GM21825 (cell line): ENCODE data around the gene GGT1.
"Not testable (repeated sequence)": the region's sequence is repeated elsewhere in the genome, so short reads cannot be mapped to it uniquely, and the experiment has no call there.

Experiments
- ATAC-seq: cut with Tn5 transposase; IDR thresholded peaks from one replicate; pipeline ENCODE4 v1.9.1; 2021; ENCODE audit warnings: mild to moderate bottlenecking, moderate library complexity; ENCODE audit not compliant: unreplicated experiment

The GGT1 gene

DNA sequence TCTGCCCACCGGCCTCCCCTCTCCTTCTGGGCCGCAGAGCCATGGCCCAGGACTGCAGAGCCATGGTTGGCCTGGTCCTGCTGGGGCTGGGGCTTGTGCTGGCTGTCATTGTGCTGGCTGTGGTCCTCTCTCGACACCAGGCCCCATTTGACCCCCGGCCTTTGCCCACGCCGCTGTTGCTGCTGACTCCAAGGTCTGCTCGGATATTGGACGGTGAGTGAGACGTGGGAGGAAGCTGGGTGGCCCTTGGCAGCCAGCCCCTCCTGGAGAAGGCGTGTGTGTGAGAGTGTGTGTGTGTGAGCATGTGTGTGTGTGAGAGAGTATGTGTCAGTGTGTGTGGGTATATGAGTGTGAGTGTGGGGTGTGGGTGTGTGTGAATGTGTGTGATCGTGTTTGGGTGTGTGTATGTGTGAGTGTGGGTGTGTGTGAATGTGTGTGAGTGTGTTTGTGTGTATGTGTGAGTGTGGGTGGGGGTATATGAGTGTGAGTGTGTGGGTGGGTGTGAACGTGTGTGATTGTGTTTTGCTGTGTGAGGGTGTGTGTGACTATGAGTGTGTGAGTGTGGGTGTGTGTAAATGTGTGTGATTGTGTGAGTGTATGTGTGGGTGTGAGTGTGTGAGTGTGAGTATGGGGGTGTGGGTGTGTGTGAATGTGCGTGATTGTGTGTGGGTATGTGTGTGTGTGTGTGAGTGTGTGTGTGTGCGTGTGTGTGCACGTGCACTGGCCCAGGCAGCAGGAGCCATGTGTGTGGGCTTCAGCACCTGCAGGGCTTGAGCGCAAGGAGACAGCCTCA is 30.4 kb downstream of the GGT1 start:
- ATAC-seq: not testable (repeated sequence)

DNA sequence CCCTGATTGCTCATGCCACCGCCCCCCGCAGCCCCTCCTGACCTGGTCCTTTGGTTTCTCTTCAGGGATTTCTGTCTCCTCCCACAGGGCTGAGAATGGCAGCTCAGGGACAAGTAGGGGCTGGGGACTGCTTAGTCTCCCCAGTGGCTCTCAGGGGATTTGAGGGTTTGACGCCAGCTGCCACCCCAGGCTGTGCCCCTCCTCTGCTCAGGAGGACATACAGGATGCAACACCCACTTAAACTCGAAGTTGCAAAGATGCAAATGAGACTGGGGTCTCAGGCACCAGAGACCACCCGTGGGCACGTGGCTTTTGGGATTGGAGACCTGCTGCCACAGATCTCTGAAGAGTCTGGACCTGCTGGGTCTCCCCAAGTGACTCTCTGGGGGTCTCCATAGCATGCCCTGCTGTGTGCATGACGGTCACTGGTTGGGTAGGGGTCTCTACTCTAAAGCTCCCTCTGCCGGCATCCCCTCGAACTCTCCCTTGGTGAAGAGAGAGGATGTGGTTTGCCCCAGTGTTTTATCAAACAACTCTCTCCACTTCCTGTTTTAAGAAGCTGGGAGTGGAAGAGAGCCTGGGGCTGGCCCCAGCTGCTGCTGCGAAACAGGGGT is 31.9 kb downstream of the GGT1 start:
- not testable (repeated sequence) for ATAC-seq

DNA sequence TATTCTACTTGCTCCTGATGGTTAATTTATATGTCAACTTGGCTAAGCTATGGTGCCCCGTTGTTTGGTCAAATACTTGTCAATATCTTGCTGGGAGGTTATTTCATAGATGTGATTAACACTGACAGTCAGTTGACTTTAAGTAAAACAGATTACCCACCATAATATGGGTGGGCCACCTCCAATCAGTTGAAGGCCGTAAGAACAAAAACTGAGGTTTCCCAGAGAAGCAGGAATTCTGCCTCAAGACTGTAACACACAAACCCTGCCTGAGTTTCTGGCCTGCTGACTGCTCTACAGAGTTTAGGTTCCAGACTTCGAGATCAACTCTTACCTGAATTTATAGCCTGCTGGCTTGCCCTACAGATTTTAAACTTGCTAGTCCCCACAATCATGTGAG is 33.5 kb downstream of the GGT1 start:
- ATAC-seq: not testable (repeated sequence)

DNA sequence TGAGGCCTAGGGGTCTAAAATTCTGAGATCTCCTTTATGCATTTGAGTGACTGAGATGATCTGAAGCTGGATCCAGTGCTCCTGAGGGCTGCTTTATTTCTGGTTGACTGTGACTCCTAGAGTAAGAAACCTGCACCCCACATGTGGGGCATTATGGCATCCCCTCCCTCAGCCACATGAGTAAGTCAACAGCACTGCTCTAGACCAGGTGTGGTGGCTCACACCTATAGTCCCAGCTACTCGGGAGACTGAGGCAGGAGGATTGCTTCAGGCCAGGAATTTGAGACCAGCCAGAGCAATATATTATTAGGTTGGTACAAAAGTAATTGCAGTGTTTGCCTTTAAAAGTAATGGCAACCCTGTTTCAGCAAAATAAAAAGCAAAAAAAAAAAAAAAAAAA is 39.3 kb downstream of the GGT1 start:
- ATAC-seq: not testable (repeated sequence)

DNA sequence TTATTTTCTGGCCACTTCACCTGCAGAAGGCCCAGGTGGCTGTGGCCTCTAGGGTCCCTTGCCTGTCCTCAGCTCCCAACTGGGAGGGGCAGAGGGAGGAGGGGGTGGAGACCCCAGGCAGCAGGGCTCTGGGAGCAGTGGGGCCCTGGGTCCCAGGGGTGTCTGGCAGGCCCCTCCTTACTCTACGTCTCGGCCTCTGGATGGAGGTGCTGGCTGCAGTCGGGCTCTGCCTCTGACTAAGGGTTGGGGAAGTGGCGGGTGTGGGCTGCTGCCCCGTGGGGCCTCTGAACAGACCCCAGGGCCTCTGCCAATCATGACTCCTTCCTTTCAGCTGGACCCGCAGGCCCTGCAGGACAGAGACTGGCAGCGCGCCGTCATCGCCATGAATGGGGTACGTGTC is 41.4 kb downstream of the GGT1 start:
- ATAC-seq: not testable (repeated sequence)

DNA sequence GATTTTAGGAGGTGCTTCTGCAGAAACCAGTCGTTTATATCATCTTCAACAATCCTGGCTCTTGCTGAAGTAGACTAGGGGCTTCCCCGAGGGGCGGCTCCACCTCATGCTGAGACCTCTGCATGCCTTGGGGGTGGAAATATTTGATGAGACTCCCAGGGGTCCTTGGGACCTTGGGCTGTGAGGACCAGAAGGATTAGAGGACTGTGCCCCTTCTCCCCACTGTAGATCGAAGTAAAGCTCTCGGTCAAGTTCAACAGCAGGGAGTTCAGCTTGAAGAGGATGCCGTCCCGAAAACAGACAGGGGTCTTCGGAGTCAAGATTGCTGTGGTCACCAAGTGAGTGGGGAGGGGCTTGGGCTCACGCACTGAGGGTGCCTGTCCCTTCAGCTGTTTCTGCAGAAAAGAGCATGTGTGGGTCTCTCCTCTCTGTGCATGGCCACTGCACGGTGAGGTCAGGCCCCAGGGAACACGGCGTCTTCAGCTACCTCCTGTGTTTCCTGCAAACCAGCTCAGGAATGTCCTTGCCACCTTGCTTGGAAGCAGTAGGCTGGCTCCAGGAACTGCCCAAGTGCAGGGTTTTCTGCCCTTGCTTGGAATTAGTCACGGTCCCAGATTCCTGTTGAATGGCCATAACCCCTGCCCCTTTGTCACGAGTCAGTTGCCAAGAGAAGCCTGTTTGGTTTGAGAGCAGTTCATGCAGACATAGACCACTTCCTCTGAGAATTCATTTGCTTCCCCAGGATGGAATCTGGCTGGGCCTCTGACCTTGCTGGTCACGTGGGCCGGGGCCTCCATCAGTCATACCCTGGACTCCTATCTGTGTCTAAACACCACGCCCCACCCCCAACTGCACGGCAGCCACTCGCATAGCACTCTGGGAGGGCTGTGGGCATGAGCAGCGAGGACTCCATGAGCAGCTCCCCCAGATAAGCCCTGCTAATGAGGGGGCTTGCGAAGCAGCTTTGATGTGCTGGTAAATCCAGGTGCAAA is 42.7 kb downstream of the GGT1 start:
- not testable (repeated sequence) for ATAC-seq

DNA sequence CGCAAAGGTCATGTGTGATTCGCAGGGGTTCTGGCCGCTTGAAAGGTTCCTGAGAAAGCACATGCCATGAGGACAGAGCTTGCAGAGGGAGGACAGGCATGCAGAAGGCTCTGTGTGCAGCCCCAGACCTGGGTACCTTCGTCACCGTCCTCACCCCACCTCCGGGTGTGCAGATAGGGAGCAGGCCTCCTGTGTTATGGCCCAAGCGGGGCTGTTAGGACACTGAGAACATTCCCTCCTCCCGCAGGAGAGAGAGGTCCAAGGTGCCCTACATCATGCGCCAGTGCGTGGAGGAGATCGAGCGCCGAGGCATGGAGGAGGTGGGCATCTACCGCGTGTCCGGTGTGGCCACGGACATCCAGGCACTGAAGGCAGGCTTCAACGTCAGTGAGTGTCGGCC is 43.8 kb downstream of the GGT1 start:
- not testable (repeated sequence) for ATAC-seq

DNA sequence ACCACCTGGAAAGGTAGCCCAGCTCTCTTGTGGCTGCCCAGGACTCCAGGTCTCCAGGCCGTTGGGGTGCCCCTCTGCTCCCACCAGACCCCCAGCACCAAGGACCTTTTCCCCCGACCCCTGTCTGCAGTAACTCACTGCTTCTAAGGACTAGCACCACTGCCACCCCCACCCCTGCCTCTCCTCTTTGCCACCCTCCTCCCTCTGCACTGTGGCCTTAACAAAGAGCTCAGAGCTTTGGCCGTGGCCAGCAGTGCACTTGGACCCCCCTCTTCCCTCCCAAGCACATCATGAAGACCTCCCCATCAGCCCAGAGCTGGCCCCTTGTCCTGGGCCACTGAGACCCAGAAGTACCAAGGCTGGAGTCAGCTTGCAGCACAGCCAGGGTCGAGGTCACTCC is 46.4 kb downstream of the GGT1 start:
- ATAC-seq: not testable (repeated sequence)

DNA sequence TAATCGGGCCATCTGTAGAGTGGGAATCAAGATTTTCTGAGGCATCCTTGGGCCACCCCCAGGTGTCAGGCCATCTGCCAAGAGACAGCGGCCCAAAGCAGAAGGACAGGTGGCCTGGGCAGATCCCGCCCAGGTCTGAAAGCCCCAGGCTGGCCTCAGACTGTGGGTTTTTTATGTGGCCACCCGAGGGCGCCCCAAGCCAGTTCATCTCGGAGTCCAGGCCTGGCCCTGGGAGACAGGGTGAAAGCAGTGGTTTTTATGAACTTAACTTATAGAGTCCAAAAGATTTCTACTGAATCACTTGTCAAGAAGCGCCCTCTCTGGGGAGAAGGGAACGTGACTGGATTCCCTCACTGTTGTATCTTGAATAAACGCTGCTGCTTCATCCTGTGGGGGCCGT is 47.9 kb downstream of the GGT1 start:
- not testable (repeated sequence) for ATAC-seq

DNA sequence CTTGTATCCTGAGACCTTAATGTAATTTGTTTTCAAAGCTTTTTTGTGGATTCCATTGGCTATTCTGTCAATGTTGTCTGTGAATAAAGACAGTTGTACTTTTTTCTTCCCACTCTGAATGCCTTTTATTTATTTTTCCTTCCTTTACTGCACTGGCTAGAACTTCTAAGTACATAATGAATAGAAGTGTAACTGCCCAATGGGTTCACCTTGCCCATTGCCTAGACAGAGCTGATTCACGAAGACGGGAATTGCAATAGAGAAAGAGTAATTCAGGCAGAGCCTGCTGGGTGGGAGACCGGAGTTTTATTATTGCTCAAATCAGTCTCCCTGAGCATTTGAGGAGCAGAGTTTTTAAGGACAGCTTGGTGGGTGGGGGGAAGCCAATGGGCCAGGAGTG is 62.4 kb downstream of the GGT1 start:
- ATAC-seq: not testable (repeated sequence)

DNA sequence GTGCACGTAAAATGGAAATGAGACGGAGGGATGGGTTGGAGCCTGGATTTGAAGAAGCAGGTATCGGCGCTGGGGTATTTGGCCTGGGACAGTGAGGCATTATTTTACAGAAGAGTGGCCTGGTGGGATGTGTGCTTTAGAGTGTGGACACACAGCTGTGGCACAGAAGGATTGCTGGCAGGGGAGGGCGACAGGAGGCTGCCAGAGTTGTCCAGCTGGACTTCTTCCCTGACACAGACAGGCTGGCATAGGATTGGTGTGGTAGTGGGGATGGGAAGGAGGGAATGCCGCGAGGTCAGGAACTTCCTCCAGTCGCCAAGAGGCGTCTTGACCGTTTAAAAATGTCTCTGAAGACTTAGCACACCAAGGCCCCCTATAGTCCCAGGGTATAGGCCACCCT is 64.9 kb downstream of the GGT1 start:
- ATAC-seq: not testable (repeated sequence)

DNA sequence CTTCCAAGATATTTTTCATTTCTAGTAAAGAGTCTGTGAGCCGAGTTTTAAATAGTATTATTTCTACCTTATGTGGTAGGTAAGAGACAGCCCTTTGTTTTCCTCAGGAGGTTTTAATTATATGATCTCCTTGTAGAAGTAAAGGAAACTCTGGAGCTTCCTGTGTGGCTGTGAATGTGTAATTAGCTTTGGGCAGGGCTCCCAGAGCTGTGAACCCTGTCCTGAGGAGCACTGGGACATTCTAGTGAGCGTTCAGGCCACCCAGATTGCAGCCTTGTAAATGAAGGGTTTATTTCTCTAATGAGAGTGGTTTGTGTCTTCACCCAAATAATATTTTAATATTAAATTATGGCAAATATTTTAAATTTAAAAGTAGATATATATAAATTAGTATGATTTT is 69.5 kb downstream of the GGT1 start:
- ATAC-seq: not testable (repeated sequence)
